Measurements from ENCODE around the gene NFE2L2. TPM values are rescaled to one million over a fixed set of nuclear protein-coding genes. Genes with fewer than 3 reads are reported as not detected.

The NFE2L2 gene
- total and polyA plus RNA-seq, 2 experiments from 2014 or later, result 35.0 to 39.1 TPM

DNA sequence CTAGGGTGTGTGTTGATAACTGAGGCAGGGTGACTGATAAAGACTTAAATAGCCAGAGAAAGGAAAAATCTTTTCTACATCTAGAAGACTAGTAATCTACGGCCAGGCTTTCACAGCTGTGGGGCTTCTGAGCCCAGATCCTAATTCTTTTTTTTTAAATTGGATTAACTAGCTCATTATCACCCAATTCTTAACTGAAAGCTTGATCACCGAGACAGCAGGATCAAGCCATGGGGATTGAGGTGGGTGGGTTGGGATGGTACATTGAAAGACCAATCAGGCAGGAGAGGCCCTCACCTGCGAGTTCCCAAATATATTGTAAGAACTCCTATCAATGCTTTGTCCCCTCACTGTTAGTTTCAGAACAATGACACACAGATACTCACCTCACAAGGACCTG lies 20.0 kb upstream of the NFE2L2 start:
- Histone ChIP-seq H3K9me2 (ENCODE audit: insufficient read depth) (peaks cover 3% of the 10 kb centered on the region; the same call in 1 of the 2 replicates), H3F3A (replicated peaks; ENCODE audit: low read depth) (no peaks in the 10 kb centered on the region), H3K4me1 (ENCODE audit: insufficient read depth) (no peaks in the 10 kb centered on the region), H3K27me3 (ENCODE audit: insufficient read depth) (no peaks in the 10 kb centered on the region), H2AFZ (no peak overlapping the region), H3K27ac (ENCODE audit: low read depth) (no peak overlapping the region), H3K79me2 (replicated peaks; ENCODE audit: insufficient read depth) (no peaks in the 10 kb centered on the region), H4K20me1 (replicated peaks; ENCODE audit: insufficient read depth) (no peaks in the 10 kb centered on the region), H3K36me3 (ENCODE audit: insufficient read depth) (no peaks in the 10 kb centered on the region), H3K4me3 (no peak overlapping the region), H3K4me2 (no peak overlapping the region)
- ATAC-seq (no peak), DNase-seq (ENCODE audit: low spot score) (no peak)
- Mint-ChIP-seq H3K4me1 (peaks cover 6% of the 10 kb centered on the region; the same call in 2 of the 3 replicates), H3K36me3 (ENCODE audit: low read depth) (no peaks in the 10 kb centered on the region), H3K27ac (no peak overlapping the region), H3K4me3 (no peak overlapping the region), H3K9me3 (no peaks in the 10 kb centered on the region), H3K27me3 (ENCODE audit: insufficient read depth, low read depth, poor library complexity) (no peaks in the 10 kb centered on the region)
- no peak for TF ChIP-seq NANOG (IDR thresholded peaks at IDR 0.05; ENCODE audit: borderline replicate concordance)
- no peak for TF ChIP-seq POLR2AphosphoS5 (IDR thresholded peaks at IDR 0.05; ENCODE audit: low read depth)
- TF ChIP-seq EZH2phosphoT487 (IDR thresholded peaks at IDR 0.05; ENCODE audit: unreplicated experiment), result no peak

DNA sequence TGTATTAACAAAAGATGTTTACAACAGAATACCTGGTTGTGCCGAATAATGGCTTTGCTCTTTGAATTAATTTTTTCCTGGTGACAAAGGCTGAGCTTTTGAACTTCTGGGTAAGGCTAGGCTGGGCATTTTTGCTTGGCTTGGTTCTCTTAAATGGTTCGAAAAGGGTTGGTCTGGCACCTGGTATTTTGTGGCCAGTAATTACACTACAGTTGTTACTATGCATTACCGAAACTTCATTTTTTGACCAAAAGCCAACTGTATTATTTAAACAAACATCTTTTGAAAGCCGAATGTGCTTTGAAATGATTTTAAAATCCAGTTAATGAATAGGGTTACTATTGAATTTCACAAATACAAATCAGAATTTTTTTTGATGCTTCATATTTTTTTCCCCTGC lies 19.4 kb upstream of the NFE2L2 start:
- Mint-ChIP-seq H3K4me3 (no peak overlapping the region), H3K4me1 (peaks cover 6% of the 10 kb centered on the region; the same call in 2 of the 3 replicates), H3K27me3 (ENCODE audit: insufficient read depth, low read depth, poor library complexity) (no peaks in the 10 kb centered on the region), H3K36me3 (ENCODE audit: low read depth) (no peaks in the 10 kb centered on the region), H3K9me3 (no peaks in the 10 kb centered on the region), H3K27ac (no peak overlapping the region)
- H3K4me2 ChIP-seq, result no peak overlapping the region
- H3K9me2 ChIP-seq (ENCODE audit: insufficient read depth), result peaks cover 3% of the 10 kb centered on the region; the same call in 1 of the 2 replicates
- H4K20me1 ChIP-seq (replicated peaks; ENCODE audit: insufficient read depth), result no peaks in the 10 kb centered on the region
- ATAC-seq (no peak), DNase-seq (ENCODE audit: low spot score) (no peak)
- no peaks in the 10 kb centered on the region for H3K4me1 ChIP-seq (ENCODE audit: insufficient read depth)
- TF ChIP-seq JUNB (IDR thresholded peaks at IDR 0.05; ENCODE audit: unreplicated experiment) (no peak), NANOG (IDR thresholded peaks at IDR 0.05; ENCODE audit: borderline replicate concordance) (no peak), ZNF331 (CRISPR knock-in tag; IDR thresholded peaks at IDR 0.05; ENCODE audit: low read depth) (no peak)
- TF ChIP-seq, protein P1, sequence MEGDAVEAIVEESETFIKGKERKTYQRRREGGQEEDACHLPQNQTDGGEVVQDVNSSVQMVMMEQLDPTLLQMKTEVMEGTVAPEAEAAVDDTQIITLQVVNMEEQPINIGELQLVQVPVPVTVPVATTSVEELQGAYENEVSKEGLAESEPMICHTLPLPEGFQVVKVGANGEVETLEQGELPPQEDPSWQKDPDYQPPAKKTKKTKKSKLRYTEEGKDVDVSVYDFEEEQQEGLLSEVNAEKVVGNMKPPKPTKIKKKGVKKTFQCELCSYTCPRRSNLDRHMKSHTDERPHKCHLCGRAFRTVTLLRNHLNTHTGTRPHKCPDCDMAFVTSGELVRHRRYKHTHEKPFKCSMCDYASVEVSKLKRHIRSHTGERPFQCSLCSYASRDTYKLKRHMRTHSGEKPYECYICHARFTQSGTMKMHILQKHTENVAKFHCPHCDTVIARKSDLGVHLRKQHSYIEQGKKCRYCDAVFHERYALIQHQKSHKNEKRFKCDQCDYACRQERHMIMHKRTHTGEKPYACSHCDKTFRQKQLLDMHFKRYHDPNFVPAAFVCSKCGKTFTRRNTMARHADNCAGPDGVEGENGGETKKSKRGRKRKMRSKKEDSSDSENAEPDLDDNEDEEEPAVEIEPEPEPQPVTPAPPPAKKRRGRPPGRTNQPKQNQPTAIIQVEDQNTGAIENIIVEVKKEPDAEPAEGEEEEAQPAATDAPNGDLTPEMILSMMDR (conservative IDR thresholded peaks at IDR 0.05; ENCODE audit: low read depth in 2 of 2), result no peak
- H3K36me3 ChIP-seq (ENCODE audit: insufficient read depth), result no peaks in the 10 kb centered on the region
- no peak overlapping the region for H3K27ac ChIP-seq (ENCODE audit: low read depth)
- H2AFZ ChIP-seq, result no peak overlapping the region
- H3F3A ChIP-seq (replicated peaks; ENCODE audit: low read depth), result no peaks in the 10 kb centered on the region
- no peaks in the 10 kb centered on the region for H3K79me2 ChIP-seq (replicated peaks; ENCODE audit: insufficient read depth)
- H3K4me3 ChIP-seq, result no peak overlapping the region
- no peaks in the 10 kb centered on the region for H3K27me3 ChIP-seq (ENCODE audit: insufficient read depth)

DNA sequence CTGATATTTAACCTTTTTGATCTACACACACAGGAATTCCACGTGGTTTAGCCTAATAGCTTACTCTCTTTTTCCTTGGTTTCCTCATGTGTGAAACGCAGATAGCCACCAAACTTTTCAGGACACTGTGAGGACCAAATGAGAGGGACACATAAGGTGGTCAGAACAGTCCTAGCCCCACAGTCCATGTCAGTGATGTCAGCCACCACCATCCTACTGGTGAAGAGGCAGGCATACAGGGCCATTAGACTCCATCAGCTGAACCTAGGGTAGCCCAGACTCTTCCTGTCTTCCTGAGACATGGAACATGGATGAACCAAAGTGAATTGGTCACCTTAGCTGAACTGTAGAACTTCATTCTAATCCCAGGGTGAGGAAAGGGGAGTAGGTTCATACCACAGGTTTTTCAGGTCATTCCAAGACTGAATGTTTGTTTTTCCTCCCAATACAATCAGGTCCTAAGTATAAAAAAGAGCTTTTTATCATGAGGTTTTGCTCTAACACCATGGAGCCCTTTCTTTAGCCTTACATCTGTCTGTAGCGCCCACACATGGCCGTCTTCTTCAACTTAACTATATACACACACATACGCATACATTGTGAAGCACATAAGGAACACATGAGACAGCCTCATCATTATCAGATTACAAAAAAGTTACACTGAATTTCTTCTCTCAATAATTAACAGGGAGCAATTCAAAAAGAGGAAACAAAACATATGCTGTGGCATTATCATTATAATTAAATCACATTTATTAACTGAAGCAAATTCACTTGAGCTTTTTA lies 18.5 kb upstream of the NFE2L2 start:
- Mint-ChIP-seq H3K36me3 (ENCODE audit: low read depth) (no peaks in the 10 kb centered on the region), H3K4me3 (no peak overlapping the region), H3K27me3 (ENCODE audit: insufficient read depth, low read depth, poor library complexity) (no peaks in the 10 kb centered on the region), H3K27ac (no peak overlapping the region), H3K9me3 (no peaks in the 10 kb centered on the region), H3K4me1 (peaks cover 6% of the 10 kb centered on the region; the same call in 2 of the 3 replicates)
- H3K4me2 ChIP-seq, result no peak overlapping the region
- H3K9me2 ChIP-seq (ENCODE audit: insufficient read depth), result peaks cover 3% of the 10 kb centered on the region; the same call in 1 of the 2 replicates
- H3K27me3 ChIP-seq (ENCODE audit: insufficient read depth), result no peaks in the 10 kb centered on the region
- DNase-seq (ENCODE audit: low spot score), result no peak
- no peak for ATAC-seq
- no peak overlapping the region for H3K4me3 ChIP-seq
- H3K79me2 ChIP-seq (replicated peaks; ENCODE audit: insufficient read depth), result no peaks in the 10 kb centered on the region
- H3K4me1 ChIP-seq (ENCODE audit: insufficient read depth), result no peaks in the 10 kb centered on the region
- no peak overlapping the region for H3K27ac ChIP-seq (ENCODE audit: low read depth)
- TF ChIP-seq, protein P1 (conservative IDR thresholded peaks at IDR 0.05; ENCODE audit: low read depth in 2 of 2), result peak in 1 of 2 experiments; percentile 31; a peak in 2 of 4 replicates
- TF ChIP-seq NANOG (IDR thresholded peaks at IDR 0.05; ENCODE audit: borderline replicate concordance), result no peak
- no peaks in the 10 kb centered on the region for H4K20me1 ChIP-seq (replicated peaks; ENCODE audit: insufficient read depth)
- no peaks in the 10 kb centered on the region for H3F3A ChIP-seq (replicated peaks; ENCODE audit: low read depth)
- no peaks in the 10 kb centered on the region for H3K36me3 ChIP-seq (ENCODE audit: insufficient read depth)
- no peak overlapping the region for H2AFZ ChIP-seq

All from GM23338 (cell line).